ENCODE measurements around the gene SIAH1.
A peak's percentile ranks its signal among the peaks of the same experiment; 100 is the strongest.

The SIAH1 gene

GRCh38 chr16:48358419-48358818 lies 26.8 kb downstream of the SIAH1 start:
- TF ChIP-seq ZNF214 (tag by site-specific recombination; IDR thresholded peaks at IDR 0.05; ENCODE audit: borderline replicate concordance), result no peak
- no peak for TF ChIP-seq KLF9 (tag by site-specific recombination; IDR thresholded peaks at IDR 0.05; ENCODE audit: low read depth)
- TF ChIP-seq ZNF133 (tag by site-specific recombination; IDR thresholded peaks at IDR 0.05), result no peak
- TF ChIP-seq ZNF121 (tag by site-specific recombination; IDR thresholded peaks at IDR 0.05), result peak; percentile 77; the same call in 1 of the 2 replicates
- TF ChIP-seq ZNF174 (tag by site-specific recombination; IDR thresholded peaks at IDR 0.05), result no peak
- TF ChIP-seq ZNF558 (tag by site-specific recombination; IDR thresholded peaks at IDR 0.05), result no peak
- TF ChIP-seq ZBTB21 (tag by site-specific recombination; IDR thresholded peaks at IDR 0.05), result no peak
- no peak for TF ChIP-seq ZNF202 (tag by site-specific recombination; IDR thresholded peaks at IDR 0.05; ENCODE audit: borderline replicate concordance)
- ChIA-PET CTCF (interaction anchor here (2.1 kb wide), 1 partner anchor 265 kb away, joined by 6 read pairs; no protein-coding TSS in a partner anchor), POLR2A (no interaction called here)
- Histone ChIP-seq H3K9me3 (ENCODE audit: control insufficient read depth, insufficient read depth, low read depth, low read length) (no peaks in the 10 kb centered on the region), H3K36me3 (ENCODE audit: control insufficient read depth in 2 of 2, insufficient read depth in 1 of 2, low read length in 2 of 2) (peaks cover 0 to 26% of the 10 kb centered on the region in 2 experiments; a peak in 1 of 3 replicates), H3K27ac (ENCODE audit: extremely low read depth, low read depth, low read length) (no peak overlapping the region), H3K4me3 (ENCODE audit: low read depth, low read length) (no peak overlapping the region), H3K4me1 (ENCODE audit: control insufficient read depth, insufficient read depth, low read length) (no peaks in the 10 kb centered on the region; the same call in 1 of the 2 replicates)

GRCh38 chr16:48356633-48357376 lies 28.4 kb downstream of the SIAH1 start:
- POLR2A ChIA-PET, result no interaction called here
- H3K27ac ChIP-seq (ENCODE audit: extremely low read depth, low read depth, low read length), result no peak overlapping the region

More at GRCh38 chr16:48356633-48357376, 28.4 kb downstream of the SIAH1 start:
- no peak overlapping the region for H3K4me3 ChIP-seq (ENCODE audit: low read depth, low read length)
- H3K36me3 ChIP-seq (ENCODE audit: control insufficient read depth in 2 of 2, insufficient read depth in 1 of 2, low read length in 2 of 2), result peaks cover 0 to 33% of the 10 kb centered on the region in 2 experiments; a peak in 1 of 3 replicates
- H3K9me3 ChIP-seq (ENCODE audit: control insufficient read depth, insufficient read depth, low read depth, low read length), result no peaks in the 10 kb centered on the region
- H3K4me1 ChIP-seq (ENCODE audit: control insufficient read depth, insufficient read depth, low read length), result no peaks in the 10 kb centered on the region; the same call in 1 of the 2 replicates
- TF ChIP-seq ZNF677 (tag by site-specific recombination; IDR thresholded peaks at IDR 0.05) (no peak), GLIS1 (tag by site-specific recombination; IDR thresholded peaks at IDR 0.05) (no peak), ZNF214 (tag by site-specific recombination; IDR thresholded peaks at IDR 0.05; ENCODE audit: borderline replicate concordance) (no peak), ZNF404 (tag by site-specific recombination; IDR thresholded peaks at IDR 0.05) (no peak), ZNF600 (tag by site-specific recombination; IDR thresholded peaks at IDR 0.05) (no peak), HOXC10 (CRISPR knock-in tag; IDR thresholded peaks at IDR 0.05) (no peak), ZBTB10 (tag by site-specific recombination; IDR thresholded peaks at IDR 0.05) (no peak), ZNF362 (tag by site-specific recombination; IDR thresholded peaks at IDR 0.05) (no peak), ZNF274 (IDR thresholded peaks at IDR 0.05; ENCODE audit: low read length) (no peak), ZNF274 (tag by site-specific recombination; IDR thresholded peaks at IDR 0.05; ENCODE audit: borderline replicate concordance) (no peak), ZBTB20 (tag by site-specific recombination; IDR thresholded peaks at IDR 0.05) (no peak), ZNF24 (tag by site-specific recombination; IDR thresholded peaks at IDR 0.05) (no peak)
- CTCF ChIA-PET, result interaction anchor here (0.9 to 4.6 kb wide), 4 partner anchors 9 to 267 kb away, joined by 3 to 29 read pairs (median 7); no protein-coding TSS in a partner anchor
